ENCODE results near the gene ZCCHC14. TPM values are rescaled to one million over a fixed set of nuclear protein-coding genes. Genes with fewer than 3 reads are reported as not detected.
"Not testable (repeated sequence)": the region's sequence is repeated elsewhere in the genome, so short reads cannot be mapped to it uniquely, and the experiment has no call there.

ZCCHC14 gene
- total RNA-seq, 1 experiment from 2014 or later: 33.1 TPM

DNA sequence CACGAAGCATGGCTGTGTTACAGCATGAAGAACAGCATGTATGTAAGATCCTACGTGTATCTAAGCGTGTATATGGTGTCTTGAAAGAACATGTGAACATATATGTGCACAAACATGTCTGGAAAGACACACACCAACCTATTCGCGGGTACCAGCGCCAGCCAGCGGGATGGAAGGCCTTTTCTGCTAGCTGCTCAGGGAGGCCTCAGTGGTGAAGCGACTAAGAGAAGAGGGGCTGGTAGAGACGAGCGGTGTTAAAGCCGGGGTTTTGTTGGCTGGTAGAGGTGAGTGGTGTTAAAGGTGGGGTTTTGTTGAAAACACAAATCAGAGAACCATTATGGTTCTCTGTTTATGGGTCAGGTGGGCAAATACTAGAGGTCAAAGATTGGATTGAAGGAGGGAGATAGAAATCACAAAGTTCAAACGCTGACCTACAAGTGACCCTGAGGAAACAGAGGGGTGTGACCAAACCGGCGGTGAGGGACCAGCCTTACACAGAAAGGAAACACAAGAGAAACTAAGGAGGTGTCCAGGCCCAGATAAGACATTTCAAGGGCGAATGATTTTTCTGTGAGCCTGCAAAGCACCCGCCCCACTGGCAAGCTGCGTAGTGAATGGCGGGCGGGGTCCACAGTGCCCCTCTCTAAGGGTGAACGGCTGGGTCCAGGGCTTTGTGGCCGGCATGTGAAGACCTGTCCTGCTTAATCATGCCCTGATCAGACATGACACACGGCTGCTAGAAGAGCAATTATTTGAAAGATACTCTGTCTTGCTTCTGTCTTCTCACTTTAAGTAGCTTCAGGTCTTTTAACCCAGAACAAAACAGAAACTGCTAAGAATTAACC, 8.1 kb downstream of the ZCCHC14 start:
- Histone ChIP-seq H3K36me3 (ENCODE audit: control insufficient read depth, insufficient read depth, low read length) (no peaks in the 10 kb centered on the region; the same call in 1 of the 2 replicates), H3K9me3 (no peaks in the 10 kb centered on the region), H3K27me3 (replicated peaks; ENCODE audit: control insufficient read depth, insufficient read depth, low read length) (no peaks in the 10 kb centered on the region), H3K4me3 (ENCODE audit: low read depth, low read length) (no peak overlapping the region), H3K4me1 (peaks cover 19% of the 10 kb centered on the region)
- intact Hi-C loops (cut with micrococcal nuclease; ENCODE audit: unreplicated experiment): no loop called here
- no peak for DNase-seq
- Mint-ChIP-seq H3K4me1 (ENCODE audit: low read depth, unreplicated experiment) (peaks cover 50% of the 10 kb centered on the region), H3K27me3 (ENCODE audit: insufficient read depth, unreplicated experiment) (no peaks in the 10 kb centered on the region), H3K9me3 (ENCODE audit: unreplicated experiment) (no peaks in the 10 kb centered on the region), H3K4me3 (ENCODE audit: unreplicated experiment) (no peak overlapping the region), H3K27ac (ENCODE audit: unreplicated experiment) (peak overlapping the region; percentile 11), H3K36me3 (ENCODE audit: insufficient read depth, unreplicated experiment) (peaks cover 29% of the 10 kb centered on the region)
- no peak for TF ChIP-seq CTCF (IDR thresholded peaks at IDR 0.05; ENCODE audit: insufficient read depth in 1 of 2, low read depth in 1 of 2, low read length in 1 of 2, severe bottlenecking in 1 of 2, unreplicated experiment in 1 of 2)
- no TSS peak for BruUV-seq (replicated peaks)
- CTCF ChIA-PET: no interaction called here
- POLR2A ChIA-PET: no interaction called here

DNA sequence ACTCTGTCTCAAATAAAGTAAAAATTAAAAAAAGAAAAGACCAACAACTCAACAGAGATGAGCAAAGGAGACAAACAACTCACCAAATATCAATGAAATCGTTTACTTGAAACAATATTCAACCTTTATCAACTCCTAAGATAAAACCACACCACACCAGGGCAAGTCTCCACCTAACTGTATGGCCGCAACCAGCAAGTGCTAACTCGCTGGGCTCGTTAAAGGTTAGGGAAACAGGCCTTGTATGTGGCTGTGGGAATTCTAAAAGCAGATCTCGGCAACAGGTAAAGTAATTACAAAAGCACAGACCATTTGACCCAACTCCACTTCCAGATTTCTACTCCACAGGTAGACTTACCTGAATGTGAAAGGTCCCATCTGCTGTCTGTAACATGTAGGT, 9.3 kb downstream of the ZCCHC14 start:
- no peak for DNase-seq
- Mint-ChIP-seq H3K4me1 (ENCODE audit: low read depth, unreplicated experiment) (peaks cover 42% of the 10 kb centered on the region), H3K36me3 (ENCODE audit: insufficient read depth, unreplicated experiment) (peaks cover 29% of the 10 kb centered on the region), H3K9me3 (ENCODE audit: unreplicated experiment) (no peaks in the 10 kb centered on the region), H3K27ac (ENCODE audit: unreplicated experiment) (no peak overlapping the region), H3K27me3 (ENCODE audit: insufficient read depth, unreplicated experiment) (no peaks in the 10 kb centered on the region), H3K4me3 (ENCODE audit: unreplicated experiment) (no peak overlapping the region)
- Histone ChIP-seq H3K27me3 (replicated peaks; ENCODE audit: control insufficient read depth, insufficient read depth, low read length) (no peaks in the 10 kb centered on the region), H3K4me3 (ENCODE audit: low read depth, low read length) (no peak overlapping the region), H3K36me3 (ENCODE audit: control insufficient read depth, insufficient read depth, low read length) (no peaks in the 10 kb centered on the region; the same call in 1 of the 2 replicates), H3K4me1 (peaks cover 19% of the 10 kb centered on the region), H3K9me3 (no peaks in the 10 kb centered on the region)
- no peak for TF ChIP-seq CTCF (IDR thresholded peaks at IDR 0.05; ENCODE audit: insufficient read depth in 1 of 2, low read depth in 1 of 2, low read length in 1 of 2, severe bottlenecking in 1 of 2, unreplicated experiment in 1 of 2)
- ChIA-PET CTCF (no interaction called here), POLR2A (no interaction called here)
- BruUV-seq (replicated peaks): no TSS peak
- intact Hi-C loops (cut with micrococcal nuclease; ENCODE audit: unreplicated experiment): no loop called here

DNA sequence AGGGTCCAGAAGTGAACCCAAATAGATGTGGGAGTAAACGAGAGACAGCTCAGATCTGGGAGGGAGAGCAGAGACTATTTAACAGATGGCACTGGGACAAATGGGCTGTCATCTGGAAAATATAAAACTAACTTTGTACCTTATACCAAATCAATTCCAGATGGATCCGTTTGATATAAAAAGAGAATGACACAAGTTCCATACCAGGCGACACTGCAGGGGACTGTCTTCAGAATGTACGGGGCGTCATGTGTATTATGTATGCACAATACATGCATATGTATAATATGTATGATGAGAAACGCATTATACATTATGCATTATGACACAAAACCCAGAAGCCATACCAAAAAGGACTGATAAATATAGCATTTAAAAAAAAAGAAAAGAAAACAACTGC, 10.2 kb downstream of the ZCCHC14 start:
- H3K9me3 Mint-ChIP-seq (ENCODE audit: unreplicated experiment); H3K4me3 ChIP-seq (ENCODE audit: low read depth, low read length); H3K9me3 ChIP-seq; intact Hi-C loops (cut with micrococcal nuclease; ENCODE audit: unreplicated experiment); H3K27me3 Mint-ChIP-seq (ENCODE audit: insufficient read depth, unreplicated experiment); BruUV-seq (replicated peaks); CTCF ChIA-PET; H3K36me3 ChIP-seq (ENCODE audit: control insufficient read depth, insufficient read depth, low read length); H3K27ac Mint-ChIP-seq (ENCODE audit: unreplicated experiment); H3K27me3 ChIP-seq (replicated peaks; ENCODE audit: control insufficient read depth, insufficient read depth, low read length); POLR2A ChIA-PET; H3K4me3 Mint-ChIP-seq (ENCODE audit: unreplicated experiment); DNase-seq: not testable (repeated sequence)
- peaks cover 28% of the 10 kb centered on the region for H3K36me3 Mint-ChIP-seq (ENCODE audit: insufficient read depth, unreplicated experiment)
- H3K4me1 Mint-ChIP-seq (ENCODE audit: low read depth, unreplicated experiment): peaks cover 45% of the 10 kb centered on the region
- H3K4me1 ChIP-seq: peaks cover 19% of the 10 kb centered on the region

Measured in Caco-2 (cell line).